ACC112 (cell line): Measurements from ENCODE around the gene SOCS2.

ENCODE experiments used
- H2AFZ ChIP-seq: fragments of 200-600 bp; sonication (generic); one replicate; pipeline ENCODE4 v1.6.0; 2017; ENCODE audit warnings: antibody characterized with exemption, low read length; ENCODE audit not compliant: unreplicated experiment
- H3K27ac ChIP-seq: fragments of 200-600 bp; sonication (generic); 2 replicates; pipeline ENCODE4 v1.5.1; 2014; ENCODE audit warnings: low read depth, mild to moderate bottlenecking, antibody characterized with exemption, low read length, moderate library complexity
- H3K27me3 ChIP-seq: fragments of 200-600 bp; sonication (generic); 2 replicates; pipeline ENCODE4 v1.6.1; 2014; ENCODE audit warnings: mild to moderate bottlenecking, antibody characterized with exemption, low read length, moderate library complexity, mixed read lengths; ENCODE audit not compliant: insufficient read depth
- H3K36me3 ChIP-seq: fragments of 200-600 bp; sonication (generic); 2 replicates; pipeline ENCODE4 v1.6.1; 2016; ENCODE audit warnings: mild to moderate bottlenecking, antibody characterized with exemption, low read length, moderate library complexity, mixed read lengths; ENCODE audit not compliant: insufficient read depth
- H3K4me1 ChIP-seq: fragments of 200-600 bp; sonication (generic); one replicate; pipeline ENCODE4 v1.6.1; 2016; ENCODE audit warnings: low read length, mixed read lengths; ENCODE audit not compliant: insufficient read depth, unreplicated experiment, control insufficient read depth
- H3K4me3 ChIP-seq: fragments of 200-600 bp; sonication (generic); 2 replicates; pipeline ENCODE4 v1.5.1; 2014; ENCODE audit warnings: mild to moderate bottlenecking, low read depth, low read length
- H3K79me2 ChIP-seq: fragments of 200-600 bp; sonication (generic); one replicate; pipeline ENCODE4 v1.6.0; 2016; ENCODE audit warnings: low read length; ENCODE audit not compliant: control insufficient read depth, unreplicated experiment, insufficient read depth

The SOCS2 gene

DNA sequence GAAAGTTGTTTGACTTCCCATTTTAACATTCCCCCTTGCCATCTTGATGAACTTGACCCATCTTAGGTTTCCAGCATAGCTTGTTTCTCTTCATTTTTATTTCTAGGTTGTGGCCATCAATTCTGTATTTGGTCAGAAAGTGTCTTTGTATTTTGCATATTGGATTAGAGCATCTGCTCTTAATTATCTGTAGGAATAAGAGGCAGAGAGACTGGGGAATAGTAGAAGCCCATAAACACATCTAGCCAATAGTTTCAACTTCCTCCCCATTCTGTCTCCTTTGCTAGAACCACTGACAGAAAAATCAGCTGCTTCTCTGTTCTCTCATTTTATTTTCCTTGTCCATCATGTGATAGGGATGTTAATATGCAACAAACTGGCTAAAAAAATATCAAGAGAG lies 8.2 kb downstream of the SOCS2 start:
- Histone ChIP-seq H3K4me3 (no peak overlapping the region), H3K27ac (no peak overlapping the region), H3K27me3 (no peaks in the 10 kb centered on the region), H3K79me2 (no peaks in the 10 kb centered on the region), H3K36me3 (no peaks in the 10 kb centered on the region), H2AFZ (no peak overlapping the region), H3K4me1 (no peaks in the 10 kb centered on the region)

DNA sequence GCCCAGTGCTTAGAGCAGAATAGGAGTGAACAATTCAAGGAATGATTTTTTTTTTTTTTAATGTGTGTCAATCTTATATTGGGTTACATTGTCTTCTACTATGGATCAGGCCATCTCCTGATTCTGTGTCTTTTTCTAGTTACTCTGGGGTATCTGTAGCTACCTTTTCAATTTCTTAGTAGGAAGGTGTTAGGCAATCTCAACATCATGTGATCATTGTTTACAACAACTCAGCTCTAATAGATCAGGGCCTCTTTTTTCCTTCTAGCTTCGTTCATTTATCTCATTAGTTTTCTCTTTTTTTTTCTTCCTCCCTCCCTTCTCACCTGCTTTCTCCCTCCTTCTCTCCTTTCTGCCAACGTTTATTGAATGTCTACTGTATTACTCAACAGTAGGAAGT lies 8.9 kb downstream of the SOCS2 start:
- Histone ChIP-seq H3K27ac (no peak overlapping the region), H2AFZ (no peak overlapping the region), H3K27me3 (no peaks in the 10 kb centered on the region), H3K79me2 (no peaks in the 10 kb centered on the region), H3K4me1 (no peaks in the 10 kb centered on the region), H3K36me3 (no peaks in the 10 kb centered on the region), H3K4me3 (no peak overlapping the region)

DNA sequence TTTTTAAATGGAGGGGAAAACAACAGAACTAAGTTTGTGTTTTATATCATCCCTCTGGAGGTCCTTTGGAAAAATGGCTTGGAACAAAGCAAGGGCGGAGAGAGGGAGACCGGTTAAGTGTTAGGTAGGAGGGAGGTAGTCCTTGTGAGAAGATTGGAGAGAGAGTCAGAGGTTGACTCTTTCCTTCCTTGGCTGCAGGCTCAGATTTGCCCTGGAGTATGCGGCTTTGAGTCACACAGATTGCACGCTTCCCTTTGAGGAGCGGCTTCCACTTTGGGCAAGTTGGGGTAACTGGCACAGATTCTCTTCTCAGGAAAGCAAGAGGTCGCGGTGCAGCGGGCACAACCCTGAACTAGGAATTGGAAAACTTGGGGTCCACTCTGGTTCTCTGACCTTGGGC lies 9.9 kb downstream of the SOCS2 start:
- H2AFZ ChIP-seq, result no peak overlapping the region
- no peaks in the 10 kb centered on the region for H3K4me1 ChIP-seq
- H3K27ac ChIP-seq, result no peak overlapping the region
- no peaks in the 10 kb centered on the region for H3K36me3 ChIP-seq
- H3K27me3 ChIP-seq, result no peaks in the 10 kb centered on the region
- H3K4me3 ChIP-seq, result no peak overlapping the region
- no peaks in the 10 kb centered on the region for H3K79me2 ChIP-seq

DNA sequence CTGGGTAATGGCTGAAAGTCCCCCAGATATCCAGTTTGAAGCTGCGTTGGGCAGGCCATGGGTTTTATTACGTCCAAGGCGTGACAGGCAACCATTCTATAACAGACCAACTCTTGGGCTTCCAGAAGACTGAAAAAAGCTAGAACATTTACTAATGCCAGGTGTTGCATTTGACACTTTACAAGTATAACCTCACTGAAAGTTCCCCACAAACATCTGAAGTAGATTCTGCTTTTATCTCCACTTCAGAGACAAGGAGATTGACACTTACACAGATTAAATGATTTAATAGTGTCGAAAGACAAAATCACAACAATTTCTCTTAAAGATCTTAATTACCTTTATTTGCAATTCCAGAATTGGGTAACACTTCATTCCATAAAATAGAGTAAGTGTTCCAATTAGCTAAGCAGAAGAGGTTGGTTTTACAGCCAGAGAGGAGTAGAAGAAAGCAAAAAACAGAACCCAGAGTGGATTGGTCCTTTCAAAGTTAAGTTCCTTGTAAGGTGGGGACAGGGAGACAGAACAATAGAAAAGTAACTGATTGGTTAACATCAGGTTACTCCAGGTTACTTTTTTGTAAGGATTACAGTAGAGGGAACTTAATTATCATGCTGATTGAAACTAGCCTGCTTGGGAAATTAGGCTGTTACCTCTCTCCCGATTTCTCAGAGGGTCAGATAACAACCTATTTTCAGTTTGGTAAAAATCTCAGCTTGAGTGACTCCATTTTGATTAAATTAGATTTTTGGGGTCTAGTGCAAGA lies 11.3 kb downstream of the SOCS2 start:
- no peak overlapping the region for H3K27ac ChIP-seq
- no peaks in the 10 kb centered on the region for H3K36me3 ChIP-seq
- no peaks in the 10 kb centered on the region for H3K27me3 ChIP-seq
- H3K79me2 ChIP-seq, result no peaks in the 10 kb centered on the region
- no peak overlapping the region for H3K4me3 ChIP-seq
- H3K4me1 ChIP-seq, result no peaks in the 10 kb centered on the region
- no peak overlapping the region for H2AFZ ChIP-seq

DNA sequence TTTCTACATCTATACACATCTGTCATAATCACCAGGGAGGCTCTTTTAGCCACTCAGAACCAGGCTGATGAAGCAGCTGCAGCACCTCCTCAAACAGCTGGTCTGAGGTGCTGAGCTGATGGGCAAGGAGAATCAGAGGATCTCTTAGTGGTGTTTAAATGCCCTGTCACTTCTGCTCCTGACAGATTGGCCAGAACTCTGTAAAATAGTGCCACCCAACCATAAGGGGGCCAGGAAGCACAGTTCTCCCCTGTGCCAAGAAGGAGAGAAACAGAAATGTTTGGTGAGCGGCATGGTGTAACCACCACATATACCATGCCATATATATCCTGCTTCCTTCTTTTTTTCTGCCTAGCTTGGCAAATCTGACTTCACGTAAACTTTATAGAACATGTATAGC lies 12.8 kb downstream of the SOCS2 start:
- Histone ChIP-seq H3K4me1 (peaks cover 9% of the 10 kb centered on the region), H3K27me3 (no peaks in the 10 kb centered on the region), H3K36me3 (no peaks in the 10 kb centered on the region), H3K27ac (no peak overlapping the region), H2AFZ (no peak overlapping the region), H3K4me3 (no peak overlapping the region), H3K79me2 (no peaks in the 10 kb centered on the region)

DNA sequence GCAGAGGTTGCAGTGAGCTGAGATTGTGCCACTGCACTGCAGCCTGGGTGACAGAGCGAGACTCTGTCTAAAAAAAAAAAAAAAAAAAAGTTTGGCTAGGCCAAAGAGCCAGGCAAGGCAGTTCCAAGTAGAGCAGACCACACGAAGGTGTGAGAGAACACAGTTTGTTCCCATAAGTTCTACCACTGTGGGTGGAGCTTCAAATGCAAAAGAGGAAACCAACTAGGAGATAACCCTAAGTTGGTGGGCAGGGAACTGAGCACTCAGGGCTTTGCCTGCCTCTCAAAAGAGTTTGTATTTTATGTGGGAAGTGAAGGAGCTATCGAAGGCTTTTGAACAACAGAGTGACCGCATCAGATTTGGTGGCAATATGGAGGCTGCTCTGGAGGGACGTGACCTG lies 15.1 kb downstream of the SOCS2 start:
- H3K36me3 ChIP-seq, result no peaks in the 10 kb centered on the region
- no peak overlapping the region for H2AFZ ChIP-seq
- no peaks in the 10 kb centered on the region for H3K27me3 ChIP-seq
- H3K27ac ChIP-seq, result no peak overlapping the region
- H3K4me3 ChIP-seq, result no peak overlapping the region
- no peaks in the 10 kb centered on the region for H3K79me2 ChIP-seq
- H3K4me1 ChIP-seq, result peaks cover 15% of the 10 kb centered on the region

DNA sequence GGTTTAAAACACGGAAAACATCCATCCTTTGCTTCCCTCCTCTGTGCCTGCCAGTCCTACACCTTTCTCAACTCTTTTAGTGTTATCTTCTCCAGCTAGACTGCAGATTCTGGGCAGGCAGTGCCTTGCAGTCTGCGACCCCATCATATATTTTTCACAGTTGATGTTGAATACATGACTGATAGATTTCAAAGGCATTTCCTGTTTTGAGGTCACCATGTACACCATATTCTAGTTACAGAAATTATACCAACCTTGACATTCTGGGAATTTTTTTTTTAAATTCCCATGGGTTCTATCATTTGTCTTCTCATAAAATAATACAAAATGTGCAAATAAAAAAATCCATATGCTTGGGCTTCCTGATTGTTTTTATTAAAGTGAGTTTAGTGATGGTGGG lies 16.6 kb downstream of the SOCS2 start:
- no peak overlapping the region; the same call in 1 of the 2 replicates for H3K27ac ChIP-seq
- no peaks in the 10 kb centered on the region for H3K27me3 ChIP-seq
- H3K4me1 ChIP-seq, result peaks cover 20% of the 10 kb centered on the region
- no peaks in the 10 kb centered on the region for H3K79me2 ChIP-seq
- no peak overlapping the region for H3K4me3 ChIP-seq
- H3K36me3 ChIP-seq, result no peaks in the 10 kb centered on the region
- H2AFZ ChIP-seq, result no peak overlapping the region

DNA sequence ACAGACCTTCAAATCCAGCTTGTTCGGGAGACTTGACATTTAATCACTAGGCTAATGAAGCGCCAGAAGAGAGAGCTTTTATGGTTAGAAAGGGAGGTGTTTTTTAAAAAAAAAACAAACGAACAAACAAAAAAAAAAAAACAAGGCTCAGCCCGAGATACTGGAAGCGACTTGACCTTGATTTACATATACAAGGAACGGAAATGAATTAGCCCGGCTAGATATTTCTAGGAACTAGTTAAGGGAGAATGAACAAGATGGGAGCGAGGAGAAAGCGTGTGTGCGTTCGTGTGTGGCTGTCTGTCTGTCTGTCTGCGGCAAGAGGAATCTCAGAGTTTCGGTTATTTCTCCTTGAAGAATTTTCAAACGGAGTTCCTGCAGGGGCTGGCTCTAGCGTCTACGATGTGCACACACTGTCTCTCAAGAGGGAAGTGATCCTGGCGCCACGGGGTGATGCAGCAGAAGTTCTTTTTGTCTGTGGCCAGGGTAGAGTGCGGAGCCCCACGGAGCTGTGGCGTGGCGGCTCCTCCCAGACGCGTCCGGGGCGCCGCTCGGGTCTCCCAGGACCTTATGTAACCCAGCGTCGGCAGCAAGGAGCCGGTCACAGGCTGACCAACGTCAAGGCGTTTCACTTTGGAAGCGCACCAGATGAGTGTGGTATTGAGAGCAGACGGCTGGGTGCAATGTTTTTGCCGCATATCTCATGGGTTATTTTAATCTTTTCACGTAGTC lies 18.8 kb downstream of the SOCS2 start:
- Histone ChIP-seq H3K27me3 (no peaks in the 10 kb centered on the region), H2AFZ (peak overlapping the region; percentile 83), H3K79me2 (no peaks in the 10 kb centered on the region), H3K27ac (peak overlapping the region; percentile 87), H3K4me3 (peak overlapping the region; percentile 87), H3K4me1 (peaks cover 20% of the 10 kb centered on the region), H3K36me3 (no peaks in the 10 kb centered on the region)

DNA sequence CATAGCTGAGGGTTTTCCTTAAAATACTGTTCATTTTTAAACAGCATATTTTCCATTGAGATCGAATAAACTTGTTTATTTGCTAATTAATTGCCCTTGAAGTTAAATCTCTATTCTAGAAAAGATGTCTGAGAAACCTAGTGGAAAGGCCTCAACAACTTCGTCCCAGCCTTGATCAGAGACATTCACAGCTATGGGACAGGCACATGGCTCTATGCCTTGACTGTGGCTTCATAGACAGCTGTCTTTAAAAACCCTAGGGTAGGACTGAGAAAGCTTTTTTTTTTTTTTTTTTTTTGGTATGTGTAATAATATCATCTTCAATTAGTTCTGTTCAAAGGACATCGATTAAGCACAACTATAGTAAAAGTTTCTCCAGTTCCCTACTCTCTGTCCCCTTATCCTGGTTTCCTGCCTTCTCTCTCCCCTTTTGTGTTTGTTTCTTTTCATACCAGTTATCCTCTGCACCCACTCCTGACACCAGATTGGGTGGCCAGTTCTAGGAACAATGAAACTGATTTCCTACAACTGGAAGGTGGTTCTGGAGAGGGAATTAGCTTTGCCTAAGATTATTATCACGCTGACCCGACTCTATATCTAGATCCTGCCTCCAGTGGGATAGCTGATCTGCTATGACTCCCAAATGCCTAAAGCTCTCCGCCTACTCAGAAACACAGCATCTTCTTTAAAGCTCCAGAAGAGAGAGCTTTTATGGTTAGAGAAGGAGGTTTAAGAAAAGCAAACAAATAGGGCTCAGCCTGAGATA lies 20.3 kb downstream of the SOCS2 start:
- Histone ChIP-seq H3K36me3 (no peaks in the 10 kb centered on the region), H3K27me3 (no peaks in the 10 kb centered on the region), H3K4me1 (peaks cover 20% of the 10 kb centered on the region), H3K79me2 (no peaks in the 10 kb centered on the region), H3K4me3 (no peak overlapping the region), H2AFZ (peak overlapping the region; percentile 83), H3K27ac (peak overlapping the region; percentile 87; the same call in 1 of the 2 replicates)

DNA sequence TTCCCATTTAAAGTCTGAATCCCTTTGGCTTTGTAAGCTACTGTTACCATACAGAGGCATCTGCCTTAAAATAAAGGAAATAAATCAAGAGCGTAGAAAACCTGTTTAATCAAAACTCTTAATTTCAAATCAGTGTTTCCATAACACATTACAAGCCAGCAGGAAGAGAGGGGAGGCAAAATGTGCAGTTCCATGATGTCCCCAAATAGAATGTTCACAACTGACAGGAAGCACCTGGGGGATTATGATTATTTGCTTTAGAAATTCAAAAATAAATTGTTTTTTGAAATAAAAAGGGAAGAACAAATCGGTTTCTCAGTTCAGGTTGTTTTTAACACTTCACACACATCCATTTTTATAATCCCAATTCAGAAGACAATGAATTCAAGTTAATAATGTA lies 21.4 kb downstream of the SOCS2 start:
- Histone ChIP-seq H3K4me3 (peak overlapping the region; percentile 49), H3K27ac (no peak overlapping the region), H3K4me1 (peaks cover 19% of the 10 kb centered on the region)

More for the DNA sequence above, 21.4 kb downstream of the SOCS2 start:
- no peaks in the 10 kb centered on the region for H3K36me3 ChIP-seq
- no peaks in the 10 kb centered on the region for H3K27me3 ChIP-seq
- H3K79me2 ChIP-seq, result no peaks in the 10 kb centered on the region
- peak overlapping the region; percentile 16 for H2AFZ ChIP-seq
